ENCODE measurements around the gene MOB3A.
"Not testable (repeated sequence)": the region's sequence is repeated elsewhere in the genome, so short reads cannot be mapped to it uniquely, and the experiment has no call there.

MOB3A gene

DNA sequence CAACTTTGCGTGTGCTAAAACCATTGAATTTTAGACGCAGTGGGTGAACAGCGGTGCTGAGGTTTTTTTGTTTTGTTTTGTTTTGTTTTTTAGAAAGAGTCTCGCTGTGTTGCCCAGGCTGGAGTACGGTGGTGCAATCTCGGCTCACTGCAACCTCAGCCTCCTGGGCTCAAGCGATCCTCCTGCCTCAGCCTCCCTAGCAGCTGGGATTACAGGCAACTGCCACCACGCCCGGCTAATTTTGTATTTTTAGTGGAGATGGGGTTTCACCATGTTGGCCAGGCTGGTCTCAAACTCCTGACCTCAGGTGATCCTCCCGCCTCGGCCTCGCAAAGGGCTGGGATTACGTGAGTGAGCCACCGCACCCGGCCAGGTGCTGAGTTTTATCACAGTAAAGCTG is 61.9 kb downstream of the MOB3A start:
- DNase-seq (ENCODE audit: low read depth in 2 of 2), result not testable (repeated sequence)

- DNase-seq (ENCODE audit: low read depth in 2 of 2), result no peak
Measured at GRCh38 chr19:2033825-2034159, 62.3 kb downstream of the MOB3A start.

DNA sequence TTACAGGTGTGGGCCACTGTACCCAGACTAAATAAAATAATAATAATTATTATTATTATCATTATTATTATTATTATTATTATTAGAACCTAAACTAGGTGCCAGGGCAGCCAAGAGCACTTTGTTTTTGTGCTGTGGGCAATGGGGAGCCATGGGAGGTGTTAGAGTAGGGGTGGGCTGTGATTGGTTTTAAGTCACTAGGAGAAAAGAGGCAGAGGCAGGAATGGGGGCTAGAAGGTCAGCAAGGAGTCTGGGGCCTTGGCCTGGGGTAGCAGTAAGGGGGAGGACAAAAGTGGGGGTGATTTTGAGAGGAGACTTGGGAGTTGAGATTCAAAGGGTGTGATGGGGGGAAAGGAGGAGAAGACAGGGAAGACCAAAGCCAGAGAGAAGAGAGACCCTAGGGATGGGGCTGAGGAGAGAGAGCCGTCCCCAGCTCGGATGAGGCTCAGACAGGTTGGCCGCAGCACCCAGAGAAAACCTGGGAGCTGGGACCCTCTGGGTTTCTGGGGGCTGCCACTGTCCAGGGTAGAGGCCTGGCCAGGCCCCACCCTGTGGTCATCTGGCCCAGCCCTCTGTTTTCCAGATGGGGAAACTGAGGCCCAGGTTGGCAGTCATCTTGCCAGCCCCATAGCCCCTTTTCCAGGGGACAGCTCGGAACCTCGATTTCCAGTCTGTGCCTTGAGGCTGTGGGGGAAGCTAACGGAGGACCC is 62.9 kb downstream of the MOB3A start:
- DNase-seq (ENCODE audit: low read depth in 2 of 2), result no peak

DNA sequence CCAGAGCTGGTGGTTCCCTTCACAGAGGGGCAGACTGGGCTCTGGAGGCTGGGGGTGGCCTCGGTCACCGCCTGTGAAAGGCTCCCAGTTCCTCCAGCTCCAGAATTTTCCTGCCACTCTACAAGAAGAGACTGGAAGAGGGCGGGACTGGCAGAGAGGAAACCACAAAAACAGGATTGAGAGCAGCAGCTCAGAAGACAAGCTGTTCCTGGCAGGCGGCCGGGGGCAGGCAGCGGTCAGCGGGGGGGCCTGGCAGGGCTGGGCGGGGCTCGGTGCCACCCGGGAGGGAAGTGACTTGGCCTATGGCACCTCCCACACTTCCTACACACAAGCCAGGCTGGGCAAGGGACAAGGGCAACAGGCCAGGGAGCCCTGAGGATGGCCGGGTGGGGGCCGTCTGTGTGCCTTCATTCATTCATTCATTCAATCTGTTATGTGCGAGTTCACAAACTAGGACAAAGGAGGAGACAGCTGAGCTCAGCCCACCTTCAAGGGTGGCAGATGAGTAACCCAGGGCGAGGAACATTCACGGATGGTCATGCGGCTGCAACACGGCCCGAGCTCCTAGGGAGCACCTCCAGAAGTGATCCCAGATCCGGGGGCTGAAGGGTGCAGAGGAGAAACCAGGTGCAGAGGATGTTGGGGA is 63.7 kb downstream of the MOB3A start:
- no peak for DNase-seq (ENCODE audit: low read depth in 2 of 2)

- no peak for DNase-seq (ENCODE audit: low read depth in 2 of 2)
Measured at GRCh38 chr19:2027361-2027760, 68.8 kb downstream of the MOB3A start.

- DNase-seq (ENCODE audit: low read depth in 2 of 2), result no peak
Measured at GRCh38 chr19:2026770-2027169, 69.4 kb downstream of the MOB3A start.

GRCh38 chr19:2022289-2022688 is 73.8 kb downstream of the MOB3A start:
- DNase-seq (ENCODE audit: low read depth in 2 of 2), result no peak

DNA sequence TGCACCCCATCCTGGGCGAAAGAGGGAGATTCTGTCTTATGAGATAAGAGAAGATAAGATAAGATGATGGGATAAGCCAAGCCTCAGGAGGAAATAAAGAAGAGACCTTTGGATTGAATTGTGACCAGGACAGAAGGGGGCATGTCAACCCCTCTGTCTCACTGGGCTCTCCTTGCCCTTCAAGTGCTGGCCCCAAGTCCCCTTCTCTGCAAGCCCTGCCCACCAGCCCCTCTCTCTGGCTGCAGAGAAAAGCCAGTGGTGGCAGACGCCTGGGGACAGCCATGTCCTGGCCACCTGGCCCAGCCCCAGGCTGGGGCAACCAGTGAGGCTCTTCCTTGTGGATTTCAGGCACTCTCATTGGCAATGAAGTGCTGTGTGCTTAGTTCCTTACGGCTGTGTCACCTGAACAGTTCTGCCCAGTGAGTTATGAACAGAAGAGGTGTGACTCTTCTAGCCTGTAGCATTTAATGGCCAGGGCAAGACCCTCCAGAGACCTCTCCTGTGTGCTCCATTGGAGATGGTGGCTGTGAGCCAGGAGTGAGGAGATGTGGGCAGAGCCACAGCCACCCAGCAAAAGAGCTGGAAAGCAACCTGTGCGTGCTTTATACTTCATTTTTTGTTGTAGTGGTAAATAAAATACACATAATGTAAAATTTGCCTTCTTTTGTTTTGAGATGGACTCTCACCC is 74.5 kb downstream of the MOB3A start:
- no peak for DNase-seq (ENCODE audit: low read depth in 2 of 2)
